Activated B cell treated with CpG ODN at 0.5 μM for 24 hours (primary cell): ENCODE data around the gene ASCL2. TPM values are rescaled to one million over a fixed set of nuclear protein-coding genes. Genes with fewer than 3 reads are reported as not detected.

Experiments used
- ATAC-seq: fragments of 200-7000 bp; cut with Tn5 transposase; one replicate; pipeline ENCODE4 v1.10.0; 2021; ENCODE audit warnings: low read depth, mild to moderate bottlenecking, moderate library complexity
- CTCF ChIA-PET: fragments of 350-600 bp; sonication (Branson Sonifier 250); formaldehyde crosslinking; loops from one replicate; lab custom pipeline; 2021; ENCODE audit warnings: antibody characterized with exemption; lab: Charles Lee
- POLR2A ChIA-PET: fragments of 350-600 bp; sonication (Branson Sonifier 250); formaldehyde crosslinking; loops from one replicate; lab custom pipeline; 2021; ENCODE audit warnings: antibody characterized with exemption; lab: Charles Lee
- DNase-seq: peaks from one replicate; pipeline ENCODE4 v3.0.0; 2022
- H3K27ac Mint-ChIP-seq: one replicate; pipeline ENCODE4 v1.8.0; 2020; ENCODE audit warnings: mixed read lengths
- H3K27me3 Mint-ChIP-seq: one replicate; pipeline ENCODE4 v1.8.0; 2021; ENCODE audit warnings: mixed read lengths
- H3K36me3 Mint-ChIP-seq: one replicate; pipeline ENCODE4 v1.8.0; 2021; ENCODE audit warnings: low read depth, mixed read lengths
- H3K4me1 Mint-ChIP-seq: one replicate; pipeline ENCODE4 v1.8.0; 2021; ENCODE audit warnings: mixed read lengths
- H3K4me3 Mint-ChIP-seq: one replicate; pipeline ENCODE4 v1.8.0; 2020; ENCODE audit warnings: mild to moderate bottlenecking, mixed read lengths
- H3K9me3 Mint-ChIP-seq: one replicate; pipeline ENCODE4 v1.8.0; 2020; ENCODE audit warnings: mixed read lengths
- intact Hi-C: fragments of 100-400 bp; cut with micrococcal nuclease; formaldehyde crosslinking; loops from one replicate; pipeline ENCODE4 v1.15.1; 2024
- total RNA-seq: library from RNA; stranded (reverse); gene quantifications from 2 replicates; pipeline ENCODE4 v1.2.3, GENCODE V29; 2022
- TF ChIP-seq, protein P1 (sequence below): fragments of 200-600 bp; IDR thresholded peaks from one replicate; pipeline ENCODE4 v1.8.0; 2022; ENCODE audit warnings: antibody characterized with exemption, mild to moderate bottlenecking

ASCL2 gene
- total RNA-seq, 1 donor from 2014 or later: 1.3 TPM

- CTCF ChIA-PET: no interaction called here
- intact Hi-C loops: no loop called here
- peaks cover 8% of the 10 kb centered on the region for H3K36me3 Mint-ChIP-seq
- H3K27me3 Mint-ChIP-seq: peaks cover 14% of the 10 kb centered on the region
- DNase-seq: no peak
- H3K4me3 Mint-ChIP-seq: no peak overlapping the region
- peaks cover 2% of the 10 kb centered on the region for H3K4me1 Mint-ChIP-seq
- H3K9me3 Mint-ChIP-seq: peaks cover 11% of the 10 kb centered on the region
- no peak overlapping the region for H3K27ac Mint-ChIP-seq
- TF ChIP-seq, protein P1, sequence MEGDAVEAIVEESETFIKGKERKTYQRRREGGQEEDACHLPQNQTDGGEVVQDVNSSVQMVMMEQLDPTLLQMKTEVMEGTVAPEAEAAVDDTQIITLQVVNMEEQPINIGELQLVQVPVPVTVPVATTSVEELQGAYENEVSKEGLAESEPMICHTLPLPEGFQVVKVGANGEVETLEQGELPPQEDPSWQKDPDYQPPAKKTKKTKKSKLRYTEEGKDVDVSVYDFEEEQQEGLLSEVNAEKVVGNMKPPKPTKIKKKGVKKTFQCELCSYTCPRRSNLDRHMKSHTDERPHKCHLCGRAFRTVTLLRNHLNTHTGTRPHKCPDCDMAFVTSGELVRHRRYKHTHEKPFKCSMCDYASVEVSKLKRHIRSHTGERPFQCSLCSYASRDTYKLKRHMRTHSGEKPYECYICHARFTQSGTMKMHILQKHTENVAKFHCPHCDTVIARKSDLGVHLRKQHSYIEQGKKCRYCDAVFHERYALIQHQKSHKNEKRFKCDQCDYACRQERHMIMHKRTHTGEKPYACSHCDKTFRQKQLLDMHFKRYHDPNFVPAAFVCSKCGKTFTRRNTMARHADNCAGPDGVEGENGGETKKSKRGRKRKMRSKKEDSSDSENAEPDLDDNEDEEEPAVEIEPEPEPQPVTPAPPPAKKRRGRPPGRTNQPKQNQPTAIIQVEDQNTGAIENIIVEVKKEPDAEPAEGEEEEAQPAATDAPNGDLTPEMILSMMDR: no peak
- ATAC-seq: no peak
- POLR2A ChIA-PET: no interaction called here
Measured at GRCh38 chr11:2276280-2277007, 6.1 kb upstream of the ASCL2 start.

- ChIA-PET CTCF (no interaction called here), POLR2A (no interaction called here)
- Mint-ChIP-seq H3K4me1 (peaks cover 4% of the 10 kb centered on the region), H3K36me3 (peaks cover 7% of the 10 kb centered on the region), H3K27me3 (peaks cover 14% of the 10 kb centered on the region), H3K4me3 (no peak overlapping the region), H3K27ac (no peak overlapping the region), H3K9me3 (peaks cover 11% of the 10 kb centered on the region)
- intact Hi-C loops: no loop called here
- TF ChIP-seq, protein P1: no peak
- no peak for DNase-seq
- ATAC-seq: no peak
Measured at GRCh38 chr11:2275334-2276279, 5.2 kb upstream of the ASCL2 start.

DNA sequence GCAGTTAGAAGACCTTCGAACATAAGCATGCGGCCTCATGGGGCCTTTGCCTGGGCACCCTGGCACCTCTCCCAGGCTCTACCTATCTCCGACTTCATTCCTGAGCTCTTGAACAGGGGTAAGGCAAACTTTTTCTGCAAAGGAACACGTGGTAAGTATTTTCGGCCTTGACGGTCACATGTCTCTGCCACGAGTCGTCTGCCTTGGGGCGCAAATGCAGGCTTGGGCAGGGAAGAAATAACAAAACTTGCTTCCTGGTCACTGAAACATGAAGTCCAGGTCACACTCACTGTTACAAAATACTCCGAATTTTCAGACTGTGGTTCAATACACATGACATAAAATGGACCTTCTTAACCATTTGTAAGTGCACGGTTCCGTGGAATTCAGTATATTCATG is 3.4 kb upstream of the ASCL2 start:
- H3K4me1 Mint-ChIP-seq: peaks cover 7% of the 10 kb centered on the region
- H3K9me3 Mint-ChIP-seq: peaks cover 2% of the 10 kb centered on the region
- ChIA-PET CTCF (no interaction called here), POLR2A (no interaction called here)
- no peak overlapping the region for H3K4me3 Mint-ChIP-seq
- intact Hi-C loops: no loop called here
- peaks cover 13% of the 10 kb centered on the region for H3K27me3 Mint-ChIP-seq
- ATAC-seq (no peak), DNase-seq (no peak)
- H3K36me3 Mint-ChIP-seq: no peaks in the 10 kb centered on the region
- TF ChIP-seq, protein P1: no peak
- H3K27ac Mint-ChIP-seq: no peak overlapping the region

DNA sequence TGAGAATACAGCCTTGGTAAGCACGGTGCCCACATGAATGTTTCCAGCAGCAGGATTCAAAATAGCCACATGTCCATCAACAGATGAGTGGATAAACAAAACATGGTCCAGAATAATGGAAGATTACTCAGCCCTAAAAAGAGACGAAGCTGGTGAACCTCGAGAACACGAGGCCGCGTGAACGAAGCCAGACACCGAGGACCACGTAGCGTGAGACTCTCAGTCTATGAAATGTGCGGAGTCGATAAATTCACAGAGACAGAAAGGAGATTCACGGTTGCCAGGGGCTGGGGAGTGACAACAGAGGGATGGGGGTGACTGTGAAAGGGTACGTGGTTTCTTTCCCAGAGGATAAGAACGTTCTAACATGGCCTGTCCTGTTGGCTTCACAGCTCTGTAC is 2.9 kb upstream of the ASCL2 start:
- Mint-ChIP-seq H3K27ac (no peak overlapping the region), H3K9me3 (no peaks in the 10 kb centered on the region), H3K4me3 (no peak overlapping the region), H3K4me1 (peaks cover 11% of the 10 kb centered on the region), H3K36me3 (no peaks in the 10 kb centered on the region), H3K27me3 (peaks cover 13% of the 10 kb centered on the region)
- intact Hi-C loops: no loop called here
- DNase-seq: no peak
- ATAC-seq: no peak
- ChIA-PET CTCF (no interaction called here), POLR2A (no interaction called here)
- TF ChIP-seq, protein P1: no peak

DNA sequence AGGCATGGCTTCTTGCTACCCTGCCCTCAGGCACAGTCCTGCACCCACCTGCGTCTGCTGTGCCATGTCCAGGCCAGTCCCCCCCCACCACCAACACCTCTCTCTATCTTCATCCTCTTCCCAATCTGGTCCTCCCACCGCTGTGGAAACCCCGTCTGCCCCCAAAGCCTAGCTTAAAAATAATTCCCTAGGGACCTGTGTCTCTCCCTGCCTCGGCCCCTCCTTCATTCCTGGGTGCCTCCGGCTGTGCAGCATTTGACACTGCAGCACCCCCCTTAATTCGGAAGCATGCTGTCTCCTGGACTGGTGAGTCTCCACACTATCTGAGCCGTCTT is 2.5 kb upstream of the ASCL2 start:
- Mint-ChIP-seq H3K27ac (no peak overlapping the region), H3K27me3 (peaks cover 12% of the 10 kb centered on the region), H3K4me1 (peaks cover 15% of the 10 kb centered on the region), H3K36me3 (no peaks in the 10 kb centered on the region), H3K4me3 (no peak overlapping the region), H3K9me3 (no peaks in the 10 kb centered on the region)
- ChIA-PET POLR2A (no interaction called here), CTCF (no interaction called here)
- no peak for ATAC-seq
- TF ChIP-seq, protein P1: no peak
- intact Hi-C loops: no loop called here
- DNase-seq: no peak
